ENCODE data around the gene BEX4. TPM values are rescaled to one million over a fixed set of nuclear protein-coding genes. Genes with fewer than 3 reads are reported as not detected.

Gene BEX4, protein sequence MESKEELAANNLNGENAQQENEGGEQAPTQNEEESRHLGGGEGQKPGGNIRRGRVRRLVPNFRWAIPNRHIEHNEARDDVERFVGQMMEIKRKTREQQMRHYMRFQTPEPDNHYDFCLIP
- 12.2 and 12.6 TPM in 2 replicates for total RNA-seq

DNA sequence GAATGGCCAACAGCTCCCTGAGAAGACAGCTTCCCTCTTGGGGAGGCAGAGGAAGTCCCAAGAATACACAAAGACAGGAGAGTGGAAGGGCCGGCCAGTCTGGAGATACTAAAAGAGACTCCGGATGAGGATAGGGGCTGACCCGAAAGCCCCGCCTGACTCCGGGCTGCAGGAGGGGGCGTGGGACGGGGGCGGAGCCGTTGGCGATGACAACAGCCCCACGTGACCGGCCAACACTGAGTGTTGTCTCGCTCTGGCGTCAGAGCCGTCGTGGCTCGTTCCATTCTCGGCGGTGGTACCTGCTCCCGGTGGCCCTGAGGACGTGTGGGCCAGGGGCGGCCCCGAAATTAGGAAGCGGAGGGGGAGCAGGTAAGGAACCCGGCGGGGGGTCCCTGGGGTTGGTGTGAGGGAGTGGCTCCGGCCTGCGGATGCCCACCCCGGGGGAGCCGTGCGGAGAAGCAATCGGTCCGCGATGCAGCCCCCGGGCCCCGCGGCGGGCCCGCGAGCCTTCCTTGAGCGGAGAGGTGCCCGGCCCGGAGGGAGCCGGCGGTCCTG is at the start of gene BEX4:
Gene BEX4 (plus strand): TSS at position 239 of the 555 bp plus-strand sequence. CDS start 1,046 bp downstream, outside the sequence.

DNA sequence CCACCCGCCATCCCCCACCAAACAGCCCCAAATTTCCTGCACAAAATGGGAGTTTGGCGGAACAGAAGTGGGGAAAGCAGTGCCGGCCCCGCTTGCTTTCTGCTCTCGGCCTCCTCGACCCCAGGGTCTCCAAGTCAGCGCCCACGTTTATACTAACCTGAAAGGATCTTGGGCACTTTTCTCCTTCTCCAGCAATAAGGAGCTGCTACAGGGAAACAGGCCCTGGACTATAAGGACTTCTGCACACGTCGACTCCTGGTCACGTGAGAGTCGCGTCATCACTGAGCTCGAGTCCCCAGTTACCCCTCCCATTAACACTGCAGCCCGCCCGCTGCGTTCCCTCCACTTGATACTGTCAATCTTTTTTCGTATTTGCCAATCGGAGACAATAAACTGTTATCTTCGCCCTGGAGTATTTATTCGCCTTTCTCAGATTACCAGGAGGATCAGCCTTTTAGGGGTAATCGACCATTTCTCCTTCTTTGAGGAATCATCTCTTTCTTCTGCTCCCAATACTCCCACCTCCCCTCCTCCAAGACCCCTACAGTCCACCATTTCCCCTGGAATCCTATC is 40.1 kb downstream of the BEX4 start, which contains the start of gene TCEAL8:
Gene TCEAL8 (minus strand): TSS at position 235 of the 573 bp plus-strand sequence. CDS start 1,176 bp downstream, outside the sequence.

Other genes starting within 250 kb of the BEX4 start
- gene BEX1, start 150.9 kb upstream of the BEX4 start, total RNA-seq: not detected in 2 replicates
- gene NXF3, start 122.0 kb upstream of the BEX4 start, total RNA-seq: not detected in 2 replicates
- gene TCEAL8, start 40.0 kb downstream of the BEX4 start, total RNA-seq: 115 and 131 TPM in 2 replicates
- gene TCEAL5, start 61.6 kb downstream of the BEX4 start, total RNA-seq: not detected in 2 replicates
- gene BEX2, start 95.9 kb downstream of the BEX4 start, total RNA-seq: 0.68 and 0.79 TPM in 2 replicates
- 25.2 and 27.7 TPM in 2 replicates for gene TCEAL7, start 115.1 kb downstream of the BEX4 start, total RNA-seq
- gene TCEAL9, start 141.4 kb downstream of the BEX4 start, total RNA-seq: 184 and 202 TPM in 2 replicates
- gene BEX3, start 161.4 kb downstream of the BEX4 start, total RNA-seq: 344 and 392 TPM in 2 replicates

Data from aortic smooth muscle cell (primary cell).